H1 (cell line): ENCODE results near the gene CFB. TPM values are rescaled to one million over a fixed set of nuclear protein-coding genes. Genes with fewer than 3 reads are reported as not detected.

Experiments
- CTCF ChIA-PET: fragments of 300-600 bp; sonication (Branson Sonifier 250); formaldehyde crosslinking; loops from one replicate; lab custom pipeline; 2021; ENCODE audit not compliant: partially characterized antibody; lab: Charles Lee
- POLR2A ChIA-PET: fragments of 300-600 bp; sonication (Branson Sonifier 250); formaldehyde crosslinking; loops from one replicate; lab custom pipeline; 2021; ENCODE audit warnings: inconsistent platforms; ENCODE audit not compliant: partially characterized antibody; lab: Charles Lee
- DNase-seq, 2 experiments: peaks; one replicate each; pipeline versions ENCODE4 v3.0.0 to v3.0.0-alpha.2; 2010 to 2022; ENCODE audit warnings: low spot score in 2 of 2, low read depth in 1 of 2, mixed read lengths in 1 of 2
- FAIRE-seq: peaks from 2 replicates; lab custom pipeline; 2011; peaks lifted over from hg19 to GRCh38; lab: Jason Lieb, UNC
- H2AFZ ChIP-seq: 2 replicates; pipeline ENCODE4 v1.8.1; 2012; ENCODE audit warnings: low read length, inconsistent platforms
- H2AK5ac ChIP-seq: 2 replicates; pipeline ENCODE4 v1.6.1; 2013; ENCODE audit warnings: low read depth, low read length
- H2BK120ac ChIP-seq: replicated peaks from 2 replicates; pipeline ENCODE3; 2013; ENCODE audit warnings: low read depth, low read length, inconsistent platforms
- H2BK12ac ChIP-seq: 2 replicates; pipeline ENCODE4 v1.6.1; 2013; ENCODE audit warnings: low read depth, low read length
- H2BK15ac ChIP-seq: 2 replicates; pipeline ENCODE4 v1.6.1; 2013; ENCODE audit warnings: low read length
- H2BK20ac ChIP-seq: 2 replicates; pipeline ENCODE4 v1.6.1; 2013; ENCODE audit warnings: low read length
- H2BK5ac ChIP-seq: 2 replicates; pipeline ENCODE4 v1.6.1; 2013; ENCODE audit warnings: low read depth, low read length
- H3K14ac ChIP-seq: 2 replicates; pipeline ENCODE4 v1.6.1; 2013; ENCODE audit warnings: inconsistent platforms; ENCODE audit not compliant: insufficient read length
- H3K18ac ChIP-seq: 2 replicates; pipeline ENCODE4 v1.6.1; 2013; ENCODE audit warnings: low read length; ENCODE audit errors: extremely low read depth
- H3K23ac ChIP-seq: 2 replicates; pipeline ENCODE4 v1.6.1; 2013; ENCODE audit warnings: inconsistent platforms; ENCODE audit not compliant: insufficient read length
- H3K23me2 ChIP-seq: 2 replicates; pipeline ENCODE4 v1.6.1; 2013; ENCODE audit warnings: low read depth, low read length
- H3K27ac ChIP-seq: 2 replicates; pipeline ENCODE4 v1.6.1; 2011; ENCODE audit warnings: low read depth, low read length, inconsistent platforms
- H3K27me3 ChIP-seq, 4 experiments: replicated peaks in 1 of 4; 1 replicate in 1 of 4; 2 replicates in 3 of 4; pipeline versions ENCODE4 v1.6.1 to v1.8.1; 2011 to 2013; ENCODE audit warnings: low read length in 3 of 4, mild to moderate bottlenecking in 3 of 4, inconsistent platforms in 2 of 4, mixed read lengths in 2 of 4, moderate library complexity in 1 of 4; ENCODE audit not compliant: control insufficient read depth in 3 of 4, insufficient read depth in 3 of 4; ENCODE audit errors: extremely low read depth in 1 of 4
- H3K36me3 ChIP-seq, 4 experiments: 2 replicates each; pipeline versions ENCODE4 v1.6.1 to v1.8.1; 2011 to 2013; ENCODE audit warnings: mild to moderate bottlenecking in 4 of 4, low read length in 3 of 4, moderate library complexity in 2 of 4, control low read depth in 1 of 4, inconsistent platforms in 1 of 4; ENCODE audit not compliant: insufficient read depth in 4 of 4, control insufficient read depth in 2 of 4
- H3K4ac ChIP-seq: replicated peaks from 2 replicates; pipeline ENCODE3; 2013; ENCODE audit warnings: low read length, low read depth, mixed read lengths, inconsistent platforms; ENCODE audit not compliant: insufficient read length
- H3K4me1 ChIP-seq, 4 experiments: replicated peaks in 1 of 4; 1 replicate in 1 of 4; 2 replicates in 3 of 4; pipeline versions ENCODE4 v1.6.1 to v1.8.1; 2011 to 2013; ENCODE audit warnings: low read length in 3 of 4, inconsistent platforms in 2 of 4, mixed read lengths in 1 of 4; ENCODE audit not compliant: insufficient read depth in 4 of 4, control insufficient read depth in 3 of 4
- H3K4me2 ChIP-seq, 2 experiments: 2 replicates each; pipeline versions ENCODE4 v1.6.1 to v1.8.1; 2011 to 2013; ENCODE audit warnings: low read depth in 2 of 2, low read length in 2 of 2, control low read depth in 1 of 2, inconsistent platforms in 1 of 2, mild to moderate bottlenecking in 1 of 2; ENCODE audit not compliant: insufficient read depth in 1 of 2
- H3K4me3 ChIP-seq, 4 experiments: fragments of 200-600, 300-600 bp in 1 of 4; sonication (generic), shearing (Covaris generic), sonication (Bioruptor Twin) in 1 of 4; 2 replicates each; pipeline versions ENCODE4 v1.5.1 to v1.8.1; 2011 to 2016; ENCODE audit warnings: low read length in 4 of 4, low read depth in 3 of 4, control low read depth in 2 of 4, inconsistent platforms in 2 of 4, mild to moderate bottlenecking in 2 of 4, mixed read lengths in 1 of 4, moderate library complexity in 1 of 4; ENCODE audit not compliant: insufficient read depth in 2 of 4; ENCODE audit errors: extremely low read depth in 1 of 4
- H3K56ac ChIP-seq: replicated peaks from 2 replicates; pipeline ENCODE3; 2013; ENCODE audit warnings: low read depth, mild to moderate bottlenecking, mixed read lengths, low read length, inconsistent platforms; ENCODE audit not compliant: insufficient read length
- H3K79me1 ChIP-seq: 2 replicates; pipeline ENCODE4 v1.6.1; 2013; ENCODE audit warnings: low read depth, low read length, control low read depth
- H3K79me2 ChIP-seq, 2 experiments: 2 replicates each; pipeline versions ENCODE4 v1.6.1 to v1.8.1; 2012 to 2013; ENCODE audit warnings: low read length in 2 of 2, mild to moderate bottlenecking in 2 of 2, inconsistent platforms in 1 of 2; ENCODE audit not compliant: insufficient read depth in 2 of 2, control insufficient read depth in 1 of 2
- H3K9ac ChIP-seq, 4 experiments: replicated peaks in 1 of 4; 1 replicate in 1 of 4; 2 replicates in 3 of 4; pipeline versions ENCODE4 v1.6.1 to v1.8.1; 2011 to 2013; ENCODE audit warnings: low read depth in 3 of 4, low read length in 3 of 4, control low read depth in 2 of 4, mild to moderate bottlenecking in 2 of 4, moderate library complexity in 2 of 4, inconsistent platforms in 1 of 4; ENCODE audit errors: extremely low read depth in 1 of 4
- H3K9me3 ChIP-seq, 2 experiments: 2 replicates each; pipeline versions ENCODE4 v1.6.1 to v1.8.1; 2012 to 2013; ENCODE audit warnings: mild to moderate bottlenecking in 2 of 2, moderate library complexity in 2 of 2, control low read depth in 1 of 2, inconsistent platforms in 1 of 2, low read depth in 1 of 2, low read length in 1 of 2, mixed read lengths in 1 of 2; ENCODE audit not compliant: insufficient read depth in 2 of 2
- H4K20me1 ChIP-seq, 2 experiments: replicated peaks in 1 of 2; 2 replicates each; pipeline versions ENCODE3 to v1.8.1; 2011 to 2013; ENCODE audit warnings: inconsistent platforms in 2 of 2, low read length in 2 of 2, mild to moderate bottlenecking in 1 of 2; ENCODE audit not compliant: insufficient read depth in 2 of 2, control insufficient read depth in 1 of 2
- H4K5ac ChIP-seq: 2 replicates; pipeline ENCODE4 v1.6.1; 2013; ENCODE audit warnings: low read length, low read depth, mixed read lengths, inconsistent platforms; ENCODE audit not compliant: insufficient read length
- H4K8ac ChIP-seq: 2 replicates; pipeline ENCODE4 v1.8.0; 2013; ENCODE audit warnings: mild to moderate bottlenecking, moderate library complexity, low read length, inconsistent platforms; ENCODE audit not compliant: insufficient read depth; ENCODE audit errors: extremely low read depth
- H4K91ac ChIP-seq: replicated peaks from 2 replicates; pipeline ENCODE3; 2013; ENCODE audit warnings: low read length, mixed read lengths, inconsistent platforms; ENCODE audit not compliant: insufficient read length
- CREB1 ChIP-seq: IDR thresholded peaks from 2 replicates; pipeline ENCODE4 v1.6.1; 2012; ENCODE audit warnings: inconsistent platforms
- CTBP2 ChIP-seq: IDR thresholded peaks from 2 replicates; pipeline ENCODE4 v1.7.0; 2011; ENCODE audit warnings: borderline replicate concordance, mild to moderate bottlenecking, moderate library complexity, mixed read lengths, low read length; ENCODE audit not compliant: insufficient read depth, insufficient read length
- EP300 ChIP-seq, 2 experiments: IDR thresholded peaks; 1 replicate in 1 of 2; 2 replicates in 1 of 2; pipeline ENCODE4 v1.6.1; 2011 to 2012; ENCODE audit warnings: low read depth in 2 of 2, low read length in 2 of 2, mild to moderate bottlenecking in 2 of 2, borderline replicate concordance in 1 of 2, inconsistent platforms in 1 of 2, moderate library complexity in 1 of 2
- FOSL1 ChIP-seq: IDR thresholded peaks from 2 replicates; pipeline ENCODE4 v1.6.1; 2011; ENCODE audit warnings: mild to moderate bottlenecking, low read depth, low read length, moderate library complexity; ENCODE audit not compliant: insufficient read depth
- GABPA ChIP-seq: IDR thresholded peaks from 2 replicates; pipeline ENCODE4 v1.6.1; 2011; ENCODE audit warnings: mild to moderate bottlenecking, low read length, moderate library complexity, borderline replicate concordance; ENCODE audit not compliant: insufficient read depth
- SP1 ChIP-seq: IDR thresholded peaks from 2 replicates; pipeline ENCODE4 v1.6.1; 2011; ENCODE audit warnings: low read depth, low read length
- TEAD4 ChIP-seq: IDR thresholded peaks from 2 replicates; pipeline ENCODE4 v1.6.1; 2012; ENCODE audit warnings: low read depth, low read length, inconsistent platforms, mixed read lengths
- WGBS, 2 experiments: shearing (Covaris generic) in 1 of 2; methylation state at CpG; one replicate each; pipeline versions ENCODE4 v1.1.6 to v1.1.7; 2013 to 2015; ENCODE audit warnings: low lambda C conversion rate in 2 of 2, mixed read lengths in 2 of 2, inconsistent platforms in 1 of 2, low coverage in 1 of 2, missing lambda C conversion rate in 1 of 2; ENCODE audit not compliant: insufficient replicate concordance in 2 of 2, insufficient coverage in 1 of 2, insufficient read length in 1 of 2; ENCODE audit errors: extremely low coverage in 1 of 2, missing lambda C conversion rate in 1 of 2; 5-methylcytosine and 5-hydroxymethylcytosine counted together
- polyA plus RNA-seq, 7 experiments: library from polyadenylated mRNA; depleted of rRNA in 3 of 7; stranded (reverse) in 5 of 7; unstranded in 2 of 7; fragments of >200 nt in 5 of 7; fragments of 200-250 nt in 2 of 7; gene quantifications; 1 replicate in 5 of 7; 2 replicates in 1 of 7; 4 replicates in 1 of 7; pipeline versions ENCODE4 v1.2.1 to v1.2.3, GENCODE V29; 2011 to 2013; ENCODE audit warnings: missing spikeins in 2 of 7, mixed read lengths in 2 of 7
- total RNA-seq: library from RNA; stranded (reverse); fragmentation: NEBNext Ultra II Directional; extraction: Animal tissue kit (Norgen Biotek cat#: 25700); gene quantifications from 2 replicates; pipeline ENCODE4 v1.2.1, GENCODE V29; 2021

The CFB gene
- total and polyA plus RNA-seq, 2 of the 8 experiments (the other 6 are each of a cell fraction or from before 2014, with no cell fraction given) = 0.09 TPM; not detected in 1

GRCh38 chr6:31899215-31899614, 46.7 kb upstream of the CFB start:
- Histone ChIP-seq H3K79me1 (peaks cover 2% of the 10 kb centered on the region), H4K5ac (no peak overlapping the region), H4K8ac (no peak overlapping the region), H3K9ac (no peak overlapping the region), H4K20me1 (peaks cover 0 to 5% of the 10 kb centered on the region in 2 experiments), H2BK120ac (no peak overlapping the region), H2BK15ac (no peak overlapping the region), H3K4me2 (peak overlapping the region in 1 of 2 experiments; percentile 92; a peak in 1 of 4 replicates), H3K4ac (no peak overlapping the region), H3K9me3 (no peaks in the 10 kb centered on the region), H2BK12ac (no peak overlapping the region), H2BK5ac (no peak overlapping the region), H3K27ac (no peak overlapping the region), H3K23me2 (peaks cover 13% of the 10 kb centered on the region), H3K79me2 (peaks cover 0 to 17% of the 10 kb centered on the region in 2 experiments; a peak in 2 of 4 replicates), H4K91ac (no peak overlapping the region), H3K18ac (no peak overlapping the region), H3K23ac (no peak overlapping the region), H2AFZ (no peak overlapping the region), H3K14ac (no peak overlapping the region), H2AK5ac (no peak overlapping the region), H3K36me3 (peaks cover 11 to 24% (median 21%) of the 10 kb centered on the region in 4 experiments; a peak in 7 of 8 replicates), H2BK20ac (no peak overlapping the region), H3K56ac (no peak overlapping the region), H3K4me3 (no peak overlapping the region), H3K27me3 (no peaks in the 10 kb centered on the region), H3K4me1 (peaks cover 0 to 14% (median 6%) of the 10 kb centered on the region in 4 experiments; a peak in 6 of 7 replicates)
- CTCF ChIA-PET = interaction anchor here (0.9 to 1.8 kb wide), 3 partner anchors 53 to 246 kb away, joined by 3 to 11 read pairs (median 3); no protein-coding TSS in a partner anchor
- FAIRE-seq (no peak), DNase-seq (no peak)
- POLR2A ChIA-PET = interaction anchor here (0.6 to 2.3 kb wide), 5 partner anchors 14 to 1532 kb away, joined by 3 to 11 read pairs (median 8); partner anchors contain the start of genes DXO, NELFE and SKIC2
- TF ChIP-seq SP1 (no peak), GABPA (no peak), FOSL1 (no peak), CREB1 (no peak), CTBP2 (no peak), TEAD4 (no peak), EP300 (IDR thresholded peaks at IDR 0.05; ENCODE audit: borderline replicate concordance in 1 of 2, low read depth in 2 of 2, low read length in 2 of 2) (no peak)
- WGBS, 2 experiments = 94% methylated on average over 5 of the region's 5 CpGs; no CpG with 5 or more reads in 1 of the 2 experiments
